Natural killer cell (primary cell): Measurements from ENCODE around the gene CA4. TPM values are rescaled to one million over a fixed set of nuclear protein-coding genes. Genes with fewer than 3 reads are reported as not detected.
A peak's percentile ranks its signal among the peaks of the same experiment; 100 is the strongest.

Experiments used
- ATAC-seq, 3 donors: fragments of 150-1000 bp in 2 of 3; fragments of 200-7000 bp in 1 of 3; cut with Tn5 transposase; 1 replicate in 1 of 3; 2 replicates in 2 of 3; pipeline ENCODE4 v1.10.0; 2021; ENCODE audit warnings: mild to moderate bottlenecking in 2 of 3, moderate library complexity in 2 of 3
- DNase-seq, 2 donors: peaks; one replicate each; pipeline versions ENCODE4 v3.0.0 to v3.0.0-alpha.2; 2013 to 2021; ENCODE audit warnings: mixed read lengths in 1 of 2
- H3K27ac ChIP-seq: one replicate; pipeline ENCODE4 v1.5.1; 2013; ENCODE audit warnings: mild to moderate bottlenecking, low read length
- H3K27me3 ChIP-seq: one replicate; pipeline ENCODE4 v1.6.1; 2013; ENCODE audit warnings: low read length; ENCODE audit not compliant: control insufficient read depth, insufficient read depth
- H3K36me3 ChIP-seq: one replicate; pipeline ENCODE4 v1.6.1; 2013; ENCODE audit warnings: low read length; ENCODE audit not compliant: control insufficient read depth, insufficient read depth
- H3K4me1 ChIP-seq: one replicate; pipeline ENCODE4 v1.6.1; 2013; ENCODE audit warnings: low read length; ENCODE audit not compliant: control insufficient read depth, insufficient read depth
- H3K4me3 ChIP-seq: one replicate; pipeline ENCODE4 v1.5.1; 2013; ENCODE audit warnings: low read length
- H3K9me3 ChIP-seq: one replicate; pipeline ENCODE4 v1.6.1; 2013; ENCODE audit warnings: low read length; ENCODE audit not compliant: control insufficient read depth, insufficient read depth
- H3K27ac Mint-ChIP-seq, 2 donors: one replicate each; pipeline ENCODE4 v1.8.0; 2022; ENCODE audit warnings: mild to moderate bottlenecking in 2 of 2, mixed read lengths in 2 of 2, moderate library complexity in 1 of 2
- H3K27me3 Mint-ChIP-seq, 2 donors: one replicate each; pipeline ENCODE4 v1.8.0; 2022; ENCODE audit warnings: low read depth in 2 of 2, mixed read lengths in 2 of 2
- H3K36me3 Mint-ChIP-seq: one replicate; pipeline ENCODE4 v1.8.0; 2022; ENCODE audit warnings: mixed read lengths
- H3K4me1 Mint-ChIP-seq, 2 donors: one replicate each; pipeline ENCODE4 v1.8.0; 2022; ENCODE audit warnings: mixed read lengths in 2 of 2
- H3K4me3 Mint-ChIP-seq: one replicate; pipeline ENCODE4 v1.8.0; 2022; ENCODE audit warnings: mild to moderate bottlenecking, moderate library complexity, mixed read lengths
- H3K9me3 Mint-ChIP-seq, 2 donors: one replicate each; pipeline ENCODE4 v1.8.0; 2022; ENCODE audit warnings: mixed read lengths in 2 of 2
- WGBS: methylation state at CpG from one replicate; pipeline ENCODE4 v1.1.7; 2013; ENCODE audit warnings: missing lambda C conversion rate; ENCODE audit not compliant: insufficient coverage; 5-methylcytosine and 5-hydroxymethylcytosine counted together
- intact Hi-C: fragments of 100-400 bp; cut with micrococcal nuclease; formaldehyde crosslinking; loops from one replicate; pipeline ENCODE4 v1.14.2; 2022
- total RNA-seq, 4 donors: library from RNA; stranded (reverse); fragments of 120-200 nt in 1 of 4; gene quantifications; one replicate each; pipeline versions ENCODE4 v1.2.3 to v1.2.4, GENCODE V29; 2013 to 2022
- TF ChIP-seq, protein P1 (sequence below): fragments of 200-600 bp; IDR thresholded peaks from one replicate; pipeline ENCODE4 v1.8.0; 2022; ENCODE audit warnings: antibody characterized with exemption

CA4 gene
- total RNA-seq, 3 donors from 2014 or later (not counting 1 experiment from before 2014, with no cell fraction given) = 1.3 TPM; not detected in 2

- no peak for ATAC-seq
- Histone ChIP-seq H3K4me3 (no peak overlapping the region), H3K27ac (no peak overlapping the region), H3K27me3 (no peaks in the 10 kb centered on the region), H3K9me3 (no peaks in the 10 kb centered on the region), H3K4me1 (no peaks in the 10 kb centered on the region), H3K36me3 (no peaks in the 10 kb centered on the region)
- H3K27me3 Mint-ChIP-seq = peaks cover 17 to 23% of the 10 kb centered on the region in 2 donors
- intact Hi-C loops = no loop called here
- no peak for DNase-seq
- H3K4me1 Mint-ChIP-seq = peaks cover 0 to 7% of the 10 kb centered on the region in 2 donors
- H3K27ac Mint-ChIP-seq = no peak overlapping the region
- TF ChIP-seq, protein P1, sequence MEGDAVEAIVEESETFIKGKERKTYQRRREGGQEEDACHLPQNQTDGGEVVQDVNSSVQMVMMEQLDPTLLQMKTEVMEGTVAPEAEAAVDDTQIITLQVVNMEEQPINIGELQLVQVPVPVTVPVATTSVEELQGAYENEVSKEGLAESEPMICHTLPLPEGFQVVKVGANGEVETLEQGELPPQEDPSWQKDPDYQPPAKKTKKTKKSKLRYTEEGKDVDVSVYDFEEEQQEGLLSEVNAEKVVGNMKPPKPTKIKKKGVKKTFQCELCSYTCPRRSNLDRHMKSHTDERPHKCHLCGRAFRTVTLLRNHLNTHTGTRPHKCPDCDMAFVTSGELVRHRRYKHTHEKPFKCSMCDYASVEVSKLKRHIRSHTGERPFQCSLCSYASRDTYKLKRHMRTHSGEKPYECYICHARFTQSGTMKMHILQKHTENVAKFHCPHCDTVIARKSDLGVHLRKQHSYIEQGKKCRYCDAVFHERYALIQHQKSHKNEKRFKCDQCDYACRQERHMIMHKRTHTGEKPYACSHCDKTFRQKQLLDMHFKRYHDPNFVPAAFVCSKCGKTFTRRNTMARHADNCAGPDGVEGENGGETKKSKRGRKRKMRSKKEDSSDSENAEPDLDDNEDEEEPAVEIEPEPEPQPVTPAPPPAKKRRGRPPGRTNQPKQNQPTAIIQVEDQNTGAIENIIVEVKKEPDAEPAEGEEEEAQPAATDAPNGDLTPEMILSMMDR = no peak
- no peak overlapping the region for H3K4me3 Mint-ChIP-seq
- H3K36me3 Mint-ChIP-seq = no peaks in the 10 kb centered on the region
- 91% methylated on average over 5 of the region's 5 CpGs for WGBS
- no peaks in the 10 kb centered on the region for H3K9me3 Mint-ChIP-seq
These were observed 14.9 kb downstream of the CA4 start for GRCh38 chr17:60164697-60165096.

DNA sequence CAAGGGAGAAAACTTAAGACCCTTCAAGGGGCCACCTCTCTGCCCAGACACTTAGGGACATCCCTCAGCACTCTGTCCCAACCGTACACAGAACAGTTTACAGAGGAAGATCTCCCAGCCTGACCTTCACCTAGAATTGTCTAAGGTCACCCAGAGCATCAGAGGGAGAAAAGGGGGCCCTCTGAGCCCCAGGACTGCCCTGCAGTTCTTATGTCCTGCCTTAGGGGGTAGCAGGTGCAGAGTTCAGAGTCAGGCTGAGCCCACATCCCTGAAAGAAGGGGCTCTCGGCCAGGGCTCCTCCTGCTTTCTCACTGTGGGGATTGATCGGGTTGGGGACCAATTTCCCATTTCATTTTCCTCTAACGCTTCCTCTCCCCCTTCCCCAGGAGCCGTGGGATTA, 15.4 kb downstream of the CA4 start:
- Histone ChIP-seq H3K27me3 (no peaks in the 10 kb centered on the region), H3K27ac (no peak overlapping the region), H3K9me3 (no peaks in the 10 kb centered on the region), H3K4me3 (no peak overlapping the region), H3K4me1 (peaks cover 4% of the 10 kb centered on the region), H3K36me3 (no peaks in the 10 kb centered on the region)
- WGBS = 86% methylated on average over 5 of the region's 5 CpGs
- Mint-ChIP-seq H3K27me3 (peaks cover 17 to 20% of the 10 kb centered on the region in 2 donors), H3K4me1 (peaks cover 4 to 12% of the 10 kb centered on the region in 2 donors), H3K9me3 (no peaks in the 10 kb centered on the region), H3K27ac (no peak overlapping the region), H3K4me3 (no peak overlapping the region), H3K36me3 (no peaks in the 10 kb centered on the region)
- ATAC-seq = no peak
- TF ChIP-seq, protein P1 = no peak
- intact Hi-C loops = no loop called here
- DNase-seq = no peak

- Mint-ChIP-seq H3K36me3 (no peaks in the 10 kb centered on the region), H3K27me3 (peaks cover 14 to 17% of the 10 kb centered on the region in 2 donors), H3K4me1 (peaks cover 9 to 17% of the 10 kb centered on the region in 2 donors), H3K9me3 (no peaks in the 10 kb centered on the region), H3K4me3 (no peak overlapping the region), H3K27ac (no peak overlapping the region)
- peak in 1 of 2 donors; percentile 23 for DNase-seq
- TF ChIP-seq, protein P1 = no peak
- no peaks in the 10 kb centered on the region for H3K27me3 ChIP-seq
- H3K27ac ChIP-seq = no peak overlapping the region
- peaks cover 9% of the 10 kb centered on the region for H3K4me1 ChIP-seq
- peak in 1 of 3 donors; percentile 50 for ATAC-seq
- WGBS = 71% methylated on average over 4 of the region's 5 CpGs
- no peak overlapping the region for H3K4me3 ChIP-seq
- intact Hi-C loops = no loop called here
- no peaks in the 10 kb centered on the region for H3K9me3 ChIP-seq
- H3K36me3 ChIP-seq = no peaks in the 10 kb centered on the region
These were observed 16.2 kb downstream of the CA4 start for GRCh38 chr17:60165971-60166370.

- peaks cover 9 to 17% of the 10 kb centered on the region in 2 donors for H3K27me3 Mint-ChIP-seq
- TF ChIP-seq, protein P1 = no peak
- WGBS = 92% methylated on average over 11 of the region's 11 CpGs
These were observed 17.4 kb downstream of the CA4 start for GRCh38 chr17:60167065-60167741.

More at GRCh38 chr17:60167065-60167741, 17.4 kb downstream of the CA4 start:
- no peak overlapping the region for H3K27ac Mint-ChIP-seq
- no peaks in the 10 kb centered on the region for H3K9me3 Mint-ChIP-seq
- Histone ChIP-seq H3K36me3 (no peaks in the 10 kb centered on the region), H3K9me3 (no peaks in the 10 kb centered on the region), H3K27me3 (no peaks in the 10 kb centered on the region), H3K4me1 (peaks cover 9% of the 10 kb centered on the region), H3K27ac (no peak overlapping the region), H3K4me3 (no peak overlapping the region)
- intact Hi-C loops = no loop called here
- ATAC-seq = no peak
- no peaks in the 10 kb centered on the region for H3K36me3 Mint-ChIP-seq
- H3K4me1 Mint-ChIP-seq = peaks cover 9 to 17% of the 10 kb centered on the region in 2 donors
- DNase-seq = no peak
- no peak overlapping the region for H3K4me3 Mint-ChIP-seq
